Activated CD4-positive, alpha-beta T cell treated with anti-CD3 and anti-CD28 coated beads for 1 hour (primary cell): Measurements from ENCODE around the gene SLC17A7.

Experiments
- DNase-seq: peaks from one replicate; pipeline ENCODE4 v3.0.0-alpha.2; 2020

The SLC17A7 gene

DNA sequence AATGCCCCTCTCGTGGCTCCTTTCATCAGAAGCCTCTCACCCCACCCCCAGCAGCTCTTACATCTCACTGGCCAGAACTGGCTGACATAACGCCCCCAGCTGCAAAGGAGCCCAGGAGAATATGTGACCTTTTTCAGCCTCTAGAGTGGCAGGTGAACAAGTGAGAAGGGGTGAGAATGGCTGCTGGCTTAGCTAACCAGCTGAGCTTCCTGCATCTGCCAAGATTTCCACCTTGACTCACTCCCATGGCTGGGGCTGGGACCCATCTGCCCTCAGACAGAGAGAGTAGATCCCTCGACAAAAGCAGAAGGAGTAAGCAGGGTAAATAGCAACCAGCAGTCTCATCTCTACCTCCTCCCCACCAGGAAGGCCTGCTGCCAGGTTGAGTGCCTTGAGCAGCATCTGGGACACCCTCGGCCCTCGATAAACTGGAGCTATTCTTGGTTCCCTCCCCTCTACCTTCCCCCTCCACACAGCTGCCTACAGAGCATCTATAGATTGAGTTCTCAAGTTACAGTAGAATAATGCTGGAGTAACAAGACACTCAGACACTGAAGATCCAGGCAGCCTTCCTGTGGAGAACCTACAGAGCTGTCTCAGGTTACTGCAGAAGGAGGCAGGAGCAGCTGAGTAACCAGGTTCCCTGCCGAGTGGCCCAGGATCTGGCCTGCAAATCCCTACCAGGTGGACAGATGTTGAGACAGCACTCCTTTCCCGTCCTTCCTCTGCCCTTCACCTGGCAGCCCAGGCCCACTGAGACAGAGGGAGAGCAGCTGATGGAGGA lies 37.7 kb downstream of the SLC17A7 start:
- DNase-seq: no peak

DNA sequence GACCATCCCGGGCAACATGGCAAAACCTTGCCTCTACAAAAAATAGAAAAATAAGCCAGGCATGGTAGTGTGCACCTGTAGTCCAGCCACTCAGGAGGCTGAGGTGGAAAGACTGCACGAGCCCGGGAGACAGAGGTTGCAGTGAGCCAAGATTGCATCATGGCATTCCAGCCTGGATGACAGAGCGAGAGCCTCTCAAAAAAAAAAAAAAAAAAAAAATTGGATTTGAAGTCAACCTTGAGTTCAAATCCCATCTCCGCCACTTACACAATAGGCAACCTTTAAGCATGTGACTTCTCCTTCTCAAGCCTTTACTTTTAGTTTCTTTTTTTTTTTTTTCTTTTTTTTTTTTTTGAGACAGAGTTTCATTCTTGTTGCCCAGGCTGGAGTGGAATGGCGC lies 41.3 kb downstream of the SLC17A7 start:
- no peak for DNase-seq

DNA sequence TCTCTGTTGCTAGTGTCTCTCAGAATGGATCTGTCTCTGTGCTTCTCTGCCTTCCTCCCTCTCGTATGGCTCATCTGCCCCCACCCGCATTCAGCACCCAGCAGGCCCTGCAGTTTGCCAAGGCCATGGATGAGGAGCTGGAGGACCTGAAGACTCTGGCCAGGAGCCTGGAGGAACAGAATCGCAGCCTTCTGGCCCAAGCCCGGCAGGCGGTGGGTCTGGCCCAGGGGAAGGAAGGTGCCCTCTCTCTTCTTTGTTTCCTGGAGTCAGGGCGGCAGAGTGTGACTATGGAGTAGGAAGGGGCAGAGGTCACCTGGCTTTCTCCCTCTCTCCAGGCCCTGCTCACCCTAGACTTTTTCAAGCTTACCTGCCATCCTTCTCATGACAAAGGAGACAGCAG lies 42.4 kb downstream of the SLC17A7 start:
- DNase-seq: no peak

DNA sequence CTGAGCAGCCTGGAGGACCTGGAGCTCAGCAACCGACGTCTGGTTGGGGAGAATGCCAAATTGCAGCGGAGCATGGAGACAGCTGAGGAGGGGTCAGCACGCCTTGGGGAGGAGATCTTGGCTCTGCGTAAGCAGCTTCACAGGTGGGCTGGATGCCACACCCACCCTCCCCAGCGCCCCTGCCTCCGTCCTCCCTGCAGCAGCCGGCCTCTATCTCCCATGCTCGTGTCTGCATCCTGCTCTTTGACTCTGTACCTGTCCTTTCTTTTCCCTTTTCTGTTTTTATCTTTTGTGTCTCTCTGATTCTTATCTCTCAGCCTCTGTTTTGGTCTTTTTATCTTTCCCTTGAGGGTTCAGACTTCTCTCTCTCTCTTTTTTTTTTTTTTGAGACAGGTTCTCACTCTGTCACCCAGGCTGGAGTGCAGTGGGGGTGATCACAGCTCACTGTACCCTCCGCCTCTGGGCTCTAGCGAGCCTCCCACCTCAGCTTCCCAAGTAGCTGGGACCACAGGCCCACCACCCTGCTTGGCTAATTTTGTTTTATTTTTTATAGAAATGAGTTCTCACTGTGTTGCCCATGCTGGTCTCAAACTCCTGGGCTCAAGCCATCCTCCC lies 43.2 kb downstream of the SLC17A7 start:
- no peak for DNase-seq

DNA sequence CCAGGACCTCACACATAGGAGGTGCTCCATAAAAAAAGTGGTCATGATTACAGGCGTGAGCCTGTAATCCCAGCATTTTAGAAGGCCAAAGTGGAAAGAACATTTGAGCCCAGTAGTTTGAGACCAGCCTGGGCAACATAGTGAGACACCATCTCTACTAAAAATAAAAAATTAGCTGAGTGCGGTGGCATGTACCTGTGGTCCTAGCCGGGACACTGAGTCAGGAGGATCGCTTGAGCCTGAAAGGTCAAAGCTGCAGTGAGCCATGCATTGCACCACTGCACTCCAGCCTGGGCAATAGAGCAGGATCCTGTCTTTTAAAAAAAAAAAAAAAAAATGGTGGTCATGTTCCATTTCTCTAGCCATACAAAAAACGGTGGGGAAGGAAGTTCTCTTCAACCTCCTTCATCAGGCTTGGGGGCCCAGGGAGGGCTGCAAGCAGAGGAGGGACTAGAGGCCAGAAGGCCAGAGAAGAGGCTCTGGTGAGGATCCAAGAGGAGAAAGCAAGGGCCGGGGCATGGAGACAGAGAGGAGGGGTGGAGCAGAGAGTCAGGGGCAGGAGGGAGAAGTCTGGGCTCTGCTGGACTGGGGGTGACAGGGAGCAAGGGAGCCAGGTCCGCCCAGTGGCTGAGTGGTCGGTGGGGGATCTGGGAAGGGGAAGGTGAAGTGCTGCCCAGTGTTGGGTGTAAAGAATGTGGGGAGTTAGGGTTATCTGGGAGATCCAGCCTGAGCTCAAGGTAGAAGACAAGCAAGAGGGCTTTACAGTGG lies 44.4 kb downstream of the SLC17A7 start:
- DNase-seq: no peak

DNA sequence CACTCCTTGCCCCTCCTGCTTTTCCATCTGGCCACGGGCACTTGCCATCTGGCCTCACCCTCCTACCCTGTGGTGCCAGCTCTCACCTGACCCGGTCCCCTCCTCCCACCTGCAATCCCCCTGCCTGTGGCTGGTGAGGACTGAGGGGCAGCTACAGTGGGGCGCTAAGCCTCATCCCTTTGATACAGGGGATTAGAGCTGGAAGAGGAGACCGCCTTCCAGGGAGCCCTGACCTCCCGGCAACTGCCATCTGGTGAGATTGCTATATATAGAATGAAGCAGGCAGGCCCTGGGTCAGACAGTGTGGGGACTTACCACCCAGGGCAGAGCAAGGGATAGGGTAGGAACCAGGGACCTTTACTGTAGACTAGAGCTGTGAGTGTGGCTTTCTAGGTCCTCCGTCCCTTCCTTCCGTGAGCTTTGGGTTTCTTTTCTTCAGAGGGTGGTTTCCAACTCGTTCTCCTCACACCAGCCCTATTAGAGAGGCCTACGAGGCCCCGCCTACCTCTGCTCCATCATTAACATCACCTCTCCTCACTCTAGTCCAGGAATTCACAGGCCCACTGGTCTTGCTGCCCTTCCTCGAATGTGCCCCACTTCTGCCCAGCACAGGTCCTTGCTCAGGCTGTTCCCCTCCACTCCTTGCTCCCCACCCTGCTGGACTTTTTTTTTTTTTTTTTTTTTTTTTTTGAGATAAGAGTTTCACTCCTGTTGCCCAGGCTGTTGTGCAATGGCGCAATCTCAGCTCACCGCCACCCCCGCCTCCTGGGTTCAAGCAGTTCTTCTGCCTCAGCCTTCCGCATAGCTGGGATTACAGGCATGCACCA lies 45.5 kb downstream of the SLC17A7 start:
- no peak for DNase-seq

DNA sequence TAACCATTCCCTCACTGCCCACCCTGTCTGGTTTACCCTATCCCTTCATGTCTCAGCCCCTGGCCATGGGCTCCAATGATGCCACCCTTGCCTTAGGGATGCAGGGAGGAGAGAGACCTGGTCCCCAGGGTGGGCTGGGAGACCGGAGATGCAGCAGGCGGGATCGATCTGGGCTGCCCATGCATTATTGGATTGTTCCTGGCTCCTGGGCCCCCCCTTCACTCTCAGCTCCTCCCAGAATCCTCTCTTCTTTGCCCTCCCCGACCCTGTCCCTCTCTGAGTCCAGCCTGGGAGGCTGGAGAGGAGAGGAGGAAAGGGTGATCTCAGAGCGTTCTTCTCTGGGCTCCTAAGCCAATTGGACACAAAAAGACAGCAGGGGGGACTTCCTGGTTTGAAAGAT lies 47.4 kb downstream of the SLC17A7 start:
- DNase-seq: no peak

DNA sequence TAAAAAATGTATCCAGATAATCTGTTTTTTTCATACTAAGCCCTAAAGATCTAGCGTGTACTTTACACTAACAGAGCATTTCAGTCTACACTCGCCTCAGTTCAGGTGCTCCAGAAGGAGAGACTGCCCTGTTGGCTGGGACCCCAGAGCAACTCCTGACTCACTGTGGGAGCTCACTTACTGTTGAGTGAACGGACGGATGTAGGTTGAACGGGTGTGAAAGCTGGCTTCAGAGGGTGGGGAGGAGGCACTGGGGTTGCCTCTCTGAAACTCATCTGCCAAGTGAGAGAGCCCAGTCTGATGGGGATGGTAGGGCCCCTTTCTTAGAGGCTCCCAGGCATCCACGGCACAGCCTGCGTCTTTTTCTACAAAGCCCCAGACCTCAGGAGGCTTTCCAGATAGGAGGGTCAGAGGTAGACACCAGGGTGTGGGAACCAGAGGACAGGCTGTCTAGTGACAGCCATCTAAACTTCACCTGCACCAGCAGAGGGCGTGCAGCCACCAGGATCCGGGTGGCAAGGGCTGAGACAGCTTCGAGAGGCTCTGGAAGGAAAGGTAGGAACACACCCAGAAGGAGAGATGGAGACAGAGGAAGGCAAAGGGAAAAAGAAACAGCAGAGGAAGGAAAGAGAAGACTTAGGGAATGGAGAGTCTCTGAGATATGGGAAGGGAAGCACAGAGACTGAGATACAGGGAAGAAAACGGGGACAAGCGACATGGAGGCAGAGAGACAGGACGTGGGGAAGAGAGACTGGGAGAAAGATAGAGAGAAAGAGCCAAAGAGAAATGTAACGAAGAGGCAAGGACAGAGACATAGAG lies 49.5 kb downstream of the SLC17A7 start:
- DNase-seq: peak; percentile 71

DNA sequence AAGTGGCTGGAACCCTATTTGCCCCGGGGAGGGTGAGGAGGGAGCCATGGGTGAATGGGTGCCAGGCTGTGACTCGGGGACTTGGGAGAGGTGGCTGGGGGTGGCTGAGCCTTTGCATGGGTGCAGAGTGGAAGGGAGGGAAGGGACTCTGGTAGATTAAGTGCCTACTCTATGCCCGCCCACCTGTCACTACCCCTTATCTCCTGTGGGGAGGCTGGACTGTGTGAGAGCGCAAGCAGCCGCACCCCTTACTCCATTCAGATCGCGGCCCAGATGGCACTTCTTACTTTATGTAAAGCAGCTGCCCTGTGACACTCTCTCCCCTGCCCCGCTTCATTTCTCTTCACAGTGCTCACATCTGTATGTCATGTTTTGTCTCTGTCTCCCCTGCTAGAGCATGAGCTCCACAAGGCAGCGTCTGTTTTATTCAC lies 50.4 kb downstream of the SLC17A7 start:
- no peak for DNase-seq

DNA sequence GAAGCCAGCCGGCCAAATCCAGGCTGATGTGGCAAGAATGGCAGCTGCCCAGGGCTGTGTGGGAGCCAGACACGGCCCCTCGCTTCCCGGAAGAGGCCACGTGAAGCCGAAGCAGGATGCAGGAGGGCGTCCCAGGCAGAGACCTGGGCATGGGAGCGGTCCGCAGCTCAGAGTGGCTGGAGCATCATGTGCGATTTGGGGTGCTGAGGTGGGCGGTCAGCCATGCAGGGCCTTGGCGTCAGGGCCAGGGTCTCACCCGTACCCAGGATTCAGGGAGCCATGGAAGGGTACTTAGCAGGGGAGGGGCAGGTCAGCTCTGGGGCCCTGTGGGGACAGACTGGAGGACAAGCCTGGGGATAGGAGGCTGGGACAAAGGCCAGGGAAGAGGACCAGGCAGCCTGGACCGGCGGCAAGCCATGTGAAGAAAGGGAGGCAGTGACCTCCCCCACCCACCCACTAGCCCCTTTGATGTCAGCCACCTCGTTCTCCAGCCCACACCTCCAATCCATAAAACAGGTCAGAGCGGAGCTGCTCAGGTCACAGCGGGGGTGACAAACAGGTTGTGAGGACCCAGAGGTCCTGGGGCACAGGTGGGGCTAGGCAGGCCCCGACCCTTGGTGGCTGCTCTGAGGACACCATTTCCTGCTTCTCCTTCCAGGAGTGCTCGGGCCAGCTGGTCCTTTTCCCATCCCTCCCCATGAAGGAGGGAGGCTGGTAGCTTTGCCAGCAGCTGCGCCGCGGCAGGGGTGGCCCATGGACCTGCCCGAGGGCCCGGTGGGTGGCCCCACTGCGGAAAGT lies 51.0 kb downstream of the SLC17A7 start:
- no peak for DNase-seq

DNA sequence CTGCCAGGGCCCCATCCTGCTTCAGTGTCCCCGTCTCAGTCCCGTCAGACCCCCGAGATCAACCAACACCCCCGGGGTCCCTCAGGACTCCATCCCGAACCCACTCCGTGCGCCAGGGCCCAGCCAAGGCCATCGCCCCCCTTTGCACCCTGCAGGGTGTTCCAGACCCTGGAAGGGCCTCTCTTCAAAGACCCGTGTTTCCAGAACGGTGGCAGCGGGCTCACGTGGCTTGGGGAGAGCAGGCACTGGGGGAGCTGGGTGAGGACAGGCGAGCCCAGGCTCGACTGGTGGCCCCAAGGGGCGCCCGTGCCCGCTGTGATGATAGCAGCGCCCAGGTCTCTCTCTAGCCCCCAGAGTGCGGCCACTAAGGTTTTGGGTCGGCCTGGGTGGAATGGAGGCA lies 51.9 kb downstream of the SLC17A7 start:
- DNase-seq: no peak

DNA sequence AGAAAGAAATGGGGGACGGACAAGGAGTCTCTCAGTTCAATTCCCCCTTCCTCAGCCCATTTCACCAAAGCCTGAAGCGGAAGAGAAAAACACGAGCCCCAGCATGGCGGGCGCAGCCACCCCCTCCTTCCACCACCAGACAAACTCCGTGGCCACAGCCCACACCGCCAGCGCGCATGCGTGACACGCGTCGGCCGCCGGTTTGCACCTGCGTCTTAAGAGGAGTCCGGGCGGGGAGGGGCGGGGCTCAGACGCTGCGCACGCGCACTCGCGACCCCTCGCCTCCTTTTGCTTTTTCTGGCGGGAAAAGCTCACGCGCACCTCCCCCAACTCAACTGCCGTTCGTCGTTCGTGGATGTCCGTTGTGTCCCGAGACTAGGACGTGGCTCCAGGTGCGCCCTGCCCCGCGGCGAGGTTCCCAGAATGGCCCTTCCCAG lies 53.4 kb downstream of the SLC17A7 start, which contains the start of gene KASH5:
Gene KASH5 (plus strand): TSS at position 314 of the 437 bp plus-strand sequence. CDS start 2,635 bp downstream, outside the sequence.
- peak; percentile 89 for DNase-seq

DNA sequence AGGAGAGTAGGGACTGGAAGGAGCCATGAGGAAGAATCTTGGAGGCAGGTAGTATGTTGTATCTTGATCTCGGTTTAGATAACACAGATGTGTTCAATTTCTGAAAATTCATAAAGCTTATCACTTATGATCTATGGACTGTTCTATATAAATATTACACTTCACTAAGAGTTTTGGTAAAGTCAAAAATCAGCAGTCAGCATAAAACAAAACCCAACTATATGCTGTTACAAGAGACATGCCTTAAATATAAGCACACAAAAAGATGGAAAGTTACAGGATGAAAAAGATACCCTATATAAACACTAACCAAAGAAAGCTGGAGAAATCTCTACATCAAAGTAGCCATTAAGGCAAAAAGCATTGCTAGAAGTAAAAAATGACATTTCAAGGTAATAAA lies 57.7 kb downstream of the SLC17A7 start:
- no peak for DNase-seq

DNA sequence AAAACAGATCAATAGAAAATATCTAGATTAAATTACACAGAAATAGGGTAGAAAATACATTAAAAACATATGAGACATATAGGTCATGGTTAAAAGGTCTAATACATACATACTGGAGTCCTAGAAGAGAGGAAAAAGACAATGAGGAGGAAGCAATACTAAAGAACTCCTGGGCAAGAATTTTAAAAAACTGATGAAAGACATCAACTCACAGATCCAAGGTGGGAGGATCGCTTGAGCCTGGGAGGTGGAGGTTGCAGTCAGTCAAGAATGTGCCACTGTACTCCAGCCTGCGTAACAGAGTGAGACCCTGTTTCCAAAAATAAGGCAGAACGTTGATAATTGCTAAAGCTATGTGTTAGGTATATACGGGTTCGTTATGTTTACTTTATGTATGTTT lies 58.7 kb downstream of the SLC17A7 start:
- DNase-seq: no peak

DNA sequence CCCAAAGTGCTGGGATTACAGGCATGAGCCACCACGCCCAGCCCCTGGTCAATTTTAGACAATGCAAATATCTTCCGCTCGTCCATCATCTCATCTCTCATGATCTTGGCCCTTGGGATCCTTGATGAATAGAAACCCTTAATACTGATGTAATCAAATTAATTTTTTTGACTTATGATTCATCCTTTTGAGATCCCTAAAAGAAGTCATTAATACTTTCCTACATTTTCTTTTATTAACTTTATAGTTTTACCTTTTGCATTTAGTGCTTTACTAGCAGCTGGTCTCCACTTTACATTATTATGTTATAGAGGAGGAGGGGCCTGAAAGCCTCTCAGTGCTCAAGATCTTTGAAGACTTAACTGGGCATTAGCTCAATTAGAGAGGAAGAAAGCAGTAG lies 60.9 kb downstream of the SLC17A7 start:
- DNase-seq: no peak
